Retinal pigment epithelial cell (primary cell): ENCODE data around the gene GAL3ST3.

Experiments used
- DNase-seq: peaks from one replicate; pipeline ENCODE4 v3.0.0-alpha.2; 2010; ENCODE audit warnings: low read depth
- H3K4me3 ChIP-seq: 2 replicates; pipeline ENCODE4 v1.5.1; 2011; ENCODE audit warnings: mild to moderate bottlenecking, low read length, control low read depth, moderate library complexity
- CTCF ChIP-seq: conservative IDR thresholded peaks from 2 replicates; pipeline ENCODE4 v1.5.1; 2011; ENCODE audit warnings: low read depth, low read length, control low read depth, inconsistent platforms

The GAL3ST3 gene

DNA sequence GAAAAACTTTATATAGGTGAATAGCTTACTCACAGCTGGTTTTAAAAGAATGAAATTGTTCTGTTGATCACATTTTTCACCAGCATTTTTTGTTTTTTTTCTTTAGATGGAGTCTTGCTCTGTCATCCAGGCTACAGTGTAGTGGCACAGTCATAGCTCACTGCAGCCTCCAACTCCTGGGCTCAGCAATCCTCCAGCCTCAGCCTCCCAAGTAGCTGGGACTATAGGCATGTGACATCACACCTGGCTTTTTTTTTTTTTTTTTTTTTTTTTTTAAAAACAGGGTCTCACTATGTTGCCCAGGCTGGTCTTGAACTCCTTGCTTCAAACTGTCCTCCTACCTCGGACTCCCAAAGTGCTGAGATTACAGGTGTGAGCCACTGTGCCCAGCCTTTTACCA is 24.7 kb upstream of the GAL3ST3 start:
- TF ChIP-seq CTCF = no peak
- H3K4me3 ChIP-seq = no peak overlapping the region
- DNase-seq = no peak

GRCh38 chr11:66072518-66072917 is 23.6 kb upstream of the GAL3ST3 start:
- DNase-seq = no peak
- TF ChIP-seq CTCF = no peak
- no peak overlapping the region for H3K4me3 ChIP-seq

DNA sequence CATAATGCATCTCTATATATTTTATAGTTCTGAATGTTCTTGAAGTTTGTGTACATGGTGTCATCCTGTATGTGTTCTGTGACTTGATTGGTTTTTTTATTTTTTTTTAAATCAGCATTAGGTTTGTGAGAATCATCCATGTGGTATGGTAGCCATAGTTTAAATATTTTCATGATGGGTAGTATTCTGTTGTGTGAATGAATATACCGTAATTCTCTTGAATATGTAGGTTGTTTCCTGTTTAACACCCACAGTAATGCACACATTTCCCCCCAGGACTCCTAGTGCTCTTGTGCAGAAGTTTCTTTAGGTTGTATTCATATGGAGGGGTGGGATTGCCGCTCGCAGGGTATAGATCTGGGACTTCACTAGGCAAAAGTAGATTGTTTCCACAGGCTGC is 23.1 kb upstream of the GAL3ST3 start:
- TF ChIP-seq CTCF = no peak
- DNase-seq = no peak
- no peak overlapping the region for H3K4me3 ChIP-seq

GRCh38 chr11:66071381-66071801 is 22.4 kb upstream of the GAL3ST3 start:
- TF ChIP-seq CTCF = no peak
- peak overlapping the region; percentile 63 for H3K4me3 ChIP-seq
- DNase-seq = no peak

DNA sequence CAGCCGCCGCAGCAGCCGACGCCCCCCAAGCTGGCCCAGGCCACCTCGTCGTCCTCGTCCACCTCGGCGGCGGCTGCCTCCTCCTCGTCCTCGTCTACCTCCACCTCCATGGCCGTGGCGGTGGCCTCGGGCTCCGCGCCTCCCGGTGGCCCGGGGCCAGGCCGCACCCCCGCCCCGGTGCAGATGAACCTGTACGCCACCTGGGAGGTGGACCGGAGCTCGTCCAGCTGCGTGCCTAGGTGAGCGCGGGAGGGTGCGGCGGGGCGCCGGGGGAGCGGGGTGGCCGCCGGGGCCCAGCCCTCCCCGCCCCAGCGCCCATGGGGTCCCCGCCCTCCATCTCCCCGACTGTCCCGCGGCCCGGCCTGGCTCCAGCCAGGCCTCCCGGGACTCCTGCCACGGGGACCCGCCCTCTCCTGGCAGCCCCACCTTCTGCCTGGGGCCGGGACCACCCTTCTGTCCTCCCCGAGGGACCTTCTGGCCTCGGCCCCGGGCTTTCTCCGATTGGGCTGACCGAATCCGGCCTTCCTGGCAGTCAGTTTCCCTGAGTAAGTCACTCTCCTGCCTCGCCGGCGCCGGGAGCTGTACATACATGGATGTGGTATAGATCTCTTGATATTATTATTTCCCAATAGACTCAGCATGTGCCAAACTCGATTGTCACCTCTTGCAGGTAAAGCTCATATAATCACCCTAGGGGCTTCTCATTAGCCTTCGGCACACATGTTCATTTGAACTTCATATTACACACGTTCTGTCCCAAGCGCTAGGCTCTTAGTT is 21.8 kb upstream of the GAL3ST3 start:
- H3K4me3 ChIP-seq = peak overlapping the region; percentile 63
- no peak for TF ChIP-seq CTCF
- DNase-seq = no peak

- TF ChIP-seq CTCF = no peak
- DNase-seq = no peak
Measured at GRCh38 chr11:66069715-66070603, 21.0 kb upstream of the GAL3ST3 start, which contains the start of gene PACS1. Gene PACS1 (plus strand): TSS chr11:66070272. CDS start chr11:66070487, 215 bp downstream.

More at GRCh38 chr11:66069715-66070603, 21.0 kb upstream of the GAL3ST3 start, which contains the start of gene PACS1:
- peak within 1 kb of the TSS; percentile 63 for H3K4me3 ChIP-seq
